ENCODE measurements around the gene FBXO11. TPM values are rescaled to one million over a fixed set of nuclear protein-coding genes. Genes with fewer than 3 reads are reported as not detected.

FBXO11 gene
- total RNA-seq, 4 donors from 2014 or later, result 49.5 to 98.0 (median 68.8) TPM

GRCh38 chr2:47785986-47786385, 120.3 kb downstream of the FBXO11 start:
- Histone ChIP-seq H3K4me3 (no peak overlapping the region), H3K36me3 (peaks cover 0 to 4% (median 0%) of the 10 kb centered on the region in 3 donors), H3K27me3 (no peaks in the 10 kb centered on the region), H3K27ac (no peak overlapping the region), H3K9me3 (no peaks in the 10 kb centered on the region), H3K4me1 (peaks cover 0 to 44% (median 0%) of the 10 kb centered on the region in 4 donors)
- DNase-seq (ENCODE audit: low spot score in 2 of 2), result no peak
- 73 to 85% methylated on average over 7 of the region's 7 CpGs for WGBS, 2 donors
- no peak for TF ChIP-seq POLR2A (IDR thresholded peaks at IDR 0.05)
- TF ChIP-seq EP300 (IDR thresholded peaks at IDR 0.05), result no peak
- TF ChIP-seq CTCF (IDR thresholded peaks at IDR 0.05), result no peak

GRCh38 chr2:47784352-47784851, 121.9 kb downstream of the FBXO11 start:
- H3K36me3 ChIP-seq, result no peaks in the 10 kb centered on the region
- WGBS, 2 donors, result 25 to 30% methylated on average over 28 of the region's 28 CpGs
- no peaks in the 10 kb centered on the region for H3K9me3 ChIP-seq
- peaks cover 0 to 40% (median 0%) of the 10 kb centered on the region in 4 donors for H3K4me1 ChIP-seq
- H3K4me3 ChIP-seq, result peak overlapping the region; percentile 83 to 99 (median 90)
- H3K27ac ChIP-seq, result peak overlapping the region; percentile 89 to 98 (median 94)
- TF ChIP-seq POLR2A (IDR thresholded peaks at IDR 0.05) (no peak), CTCF (IDR thresholded peaks at IDR 0.05) (no peak), EP300 (IDR thresholded peaks at IDR 0.05) (no peak)
- no peak for DNase-seq (ENCODE audit: low spot score in 2 of 2)
- H3K27me3 ChIP-seq, result no peaks in the 10 kb centered on the region

- peaks cover 0 to 40% (median 0%) of the 10 kb centered on the region in 4 donors for H3K4me1 ChIP-seq
- DNase-seq (ENCODE audit: low spot score in 2 of 2), result peak; percentile 19 to 41
- WGBS, 2 donors, result 1 to 2% methylated on average over 59 to 65 of the region's 71 CpGs
- no peaks in the 10 kb centered on the region for H3K27me3 ChIP-seq
- H3K36me3 ChIP-seq, result no peaks in the 10 kb centered on the region
- peak overlapping the region; percentile 83 to 99 (median 90) for H3K4me3 ChIP-seq
- TF ChIP-seq POLR2A (IDR thresholded peaks at IDR 0.05) (no peak), CTCF (IDR thresholded peaks at IDR 0.05) (no peak), EP300 (IDR thresholded peaks at IDR 0.05) (no peak)
- H3K27ac ChIP-seq, result peak overlapping the region; percentile 89 to 98 (median 94)
- H3K9me3 ChIP-seq, result no peaks in the 10 kb centered on the region
Measured at GRCh38 chr2:47783486-47784351, 122.6 kb downstream of the FBXO11 start.

- TF ChIP-seq POLR2A (IDR thresholded peaks at IDR 0.05) (peak; percentile 38 to 90), CTCF (IDR thresholded peaks at IDR 0.05) (peak in 2 of 5 experiments; percentile 40), EP300 (IDR thresholded peaks at IDR 0.05) (peak in 1 of 2 donors; percentile 93)
- H3K4me1 ChIP-seq, result peaks cover 0 to 40% (median 0%) of the 10 kb centered on the region in 4 donors
- H3K9me3 ChIP-seq, result no peaks in the 10 kb centered on the region
- no peaks in the 10 kb centered on the region for H3K36me3 ChIP-seq
- H3K27me3 ChIP-seq, result no peaks in the 10 kb centered on the region
- peak within 1 kb of the TSS; percentile 83 to 99 (median 90) for H3K4me3 ChIP-seq
- DNase-seq (ENCODE audit: low spot score in 2 of 2), result peak; percentile 75 to 76
- WGBS, 2 donors, result 0% methylated on average over 50 to 82 of the region's 98 CpGs
- H3K27ac ChIP-seq, result peak within 1 kb of the TSS; percentile 89 to 98 (median 94)
Measured at GRCh38 chr2:47782671-47783485, 123.4 kb downstream of the FBXO11 start, which contains the start of gene MSH6. Gene MSH6, plus strand, starts transcription at chr2:47783145. Its CDS starts 89 bp downstream, at chr2:47783234.

Measured in tibial nerve (tissue), 4 donors.